ENCODE data around the gene KCNJ9. TPM values are rescaled to one million over a fixed set of nuclear protein-coding genes. Genes with fewer than 3 reads are reported as not detected.

Gene KCNJ9
- total RNA-seq, 1 donor from 2014 or later, result under 0.01 TPM

DNA sequence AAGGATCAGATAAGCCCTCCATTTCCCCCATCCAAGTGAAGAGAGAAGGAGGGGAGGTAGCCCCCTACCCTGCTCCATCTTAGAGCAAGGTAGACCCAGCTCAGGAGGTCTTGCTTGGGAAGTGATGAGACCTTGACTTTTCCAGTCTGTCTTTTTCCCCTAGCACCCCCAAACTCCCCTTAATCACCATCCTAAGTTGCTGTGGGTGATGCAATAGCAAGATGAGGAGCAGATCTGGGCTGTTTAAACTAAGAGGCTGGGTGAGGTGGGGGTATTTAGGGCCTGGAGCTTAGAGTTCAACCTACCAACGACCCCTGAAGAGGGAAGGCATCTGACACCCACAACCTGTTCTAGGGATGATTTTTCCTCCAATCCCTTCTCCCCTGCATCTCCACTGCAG is 36.0 kb downstream of the KCNJ9 start:
- Histone ChIP-seq H3K4me3 (ENCODE audit: low read depth, low read length) (no peak overlapping the region), H3K27me3 (ENCODE audit: control insufficient read depth, insufficient read depth, low read length) (peaks cover 2% of the 10 kb centered on the region), H3K36me3 (ENCODE audit: control insufficient read depth, insufficient read depth, low read length) (no peaks in the 10 kb centered on the region)
- DNase-seq (ENCODE audit: low read depth) (no peak), FAIRE-seq (no peak)
- TF ChIP-seq, protein P1, sequence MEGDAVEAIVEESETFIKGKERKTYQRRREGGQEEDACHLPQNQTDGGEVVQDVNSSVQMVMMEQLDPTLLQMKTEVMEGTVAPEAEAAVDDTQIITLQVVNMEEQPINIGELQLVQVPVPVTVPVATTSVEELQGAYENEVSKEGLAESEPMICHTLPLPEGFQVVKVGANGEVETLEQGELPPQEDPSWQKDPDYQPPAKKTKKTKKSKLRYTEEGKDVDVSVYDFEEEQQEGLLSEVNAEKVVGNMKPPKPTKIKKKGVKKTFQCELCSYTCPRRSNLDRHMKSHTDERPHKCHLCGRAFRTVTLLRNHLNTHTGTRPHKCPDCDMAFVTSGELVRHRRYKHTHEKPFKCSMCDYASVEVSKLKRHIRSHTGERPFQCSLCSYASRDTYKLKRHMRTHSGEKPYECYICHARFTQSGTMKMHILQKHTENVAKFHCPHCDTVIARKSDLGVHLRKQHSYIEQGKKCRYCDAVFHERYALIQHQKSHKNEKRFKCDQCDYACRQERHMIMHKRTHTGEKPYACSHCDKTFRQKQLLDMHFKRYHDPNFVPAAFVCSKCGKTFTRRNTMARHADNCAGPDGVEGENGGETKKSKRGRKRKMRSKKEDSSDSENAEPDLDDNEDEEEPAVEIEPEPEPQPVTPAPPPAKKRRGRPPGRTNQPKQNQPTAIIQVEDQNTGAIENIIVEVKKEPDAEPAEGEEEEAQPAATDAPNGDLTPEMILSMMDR (IDR thresholded peaks at IDR 0.05; ENCODE audit: insufficient read depth, low read length, severe bottlenecking), result no peak

DNA sequence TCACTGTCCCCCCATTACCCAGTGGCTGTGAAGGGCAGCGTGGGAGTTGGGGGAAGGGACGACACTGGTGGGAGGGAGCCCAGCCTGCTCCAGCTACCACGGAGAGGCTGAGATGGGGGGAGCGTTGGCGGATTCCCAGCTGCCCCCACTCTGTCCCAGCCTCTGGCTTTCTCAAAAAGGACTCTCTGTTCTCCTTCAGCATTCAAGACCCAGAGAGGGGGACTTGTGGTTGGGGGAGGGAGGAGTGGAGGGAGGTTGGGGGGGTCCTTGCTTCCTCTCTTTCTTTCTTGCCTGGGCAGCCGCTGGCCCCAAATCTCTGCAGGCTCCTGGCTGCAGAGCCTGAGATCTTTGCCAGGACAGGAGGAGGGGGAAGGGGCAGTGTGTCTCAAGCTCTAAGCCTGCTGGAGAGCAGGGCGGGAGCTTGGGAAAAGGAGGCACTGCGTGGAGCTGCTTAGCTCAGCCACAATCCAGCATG is 36.4 kb downstream of the KCNJ9 start:
- no peak overlapping the region for H3K4me3 ChIP-seq (ENCODE audit: low read depth, low read length)
- peaks cover 2% of the 10 kb centered on the region for H3K27me3 ChIP-seq (ENCODE audit: control insufficient read depth, insufficient read depth, low read length)
- FAIRE-seq (no peak), DNase-seq (ENCODE audit: low read depth) (no peak)
- TF ChIP-seq, protein P1 (IDR thresholded peaks at IDR 0.05; ENCODE audit: insufficient read depth, low read length, severe bottlenecking), result no peak
- no peaks in the 10 kb centered on the region for H3K36me3 ChIP-seq (ENCODE audit: control insufficient read depth, insufficient read depth, low read length)

DNA sequence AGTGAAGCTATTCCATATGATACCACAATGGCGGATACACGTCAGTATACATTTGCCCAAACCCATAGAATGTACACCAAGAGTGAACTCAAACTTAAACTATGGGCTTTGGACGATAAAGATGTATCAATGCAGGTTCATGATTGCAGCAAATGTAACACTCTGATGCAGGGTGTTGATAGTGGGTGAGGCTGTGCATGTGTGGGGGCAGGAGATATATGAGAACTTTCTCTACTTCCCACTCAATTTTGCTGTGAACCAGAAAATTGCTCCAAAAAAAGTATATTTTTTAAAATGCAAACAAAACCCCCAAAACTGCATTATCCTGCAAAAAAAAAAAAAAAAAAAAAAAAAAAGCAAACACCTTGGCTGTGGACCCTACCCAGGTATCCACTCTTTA is 37.6 kb downstream of the KCNJ9 start:
- no peak overlapping the region for H3K4me3 ChIP-seq (ENCODE audit: low read depth, low read length)
- DNase-seq (ENCODE audit: low read depth) (no peak), FAIRE-seq (no peak)
- H3K36me3 ChIP-seq (ENCODE audit: control insufficient read depth, insufficient read depth, low read length), result no peaks in the 10 kb centered on the region
- H3K27me3 ChIP-seq (ENCODE audit: control insufficient read depth, insufficient read depth, low read length), result peaks cover 2% of the 10 kb centered on the region
- TF ChIP-seq, protein P1 (IDR thresholded peaks at IDR 0.05; ENCODE audit: insufficient read depth, low read length, severe bottlenecking), result no peak

DNA sequence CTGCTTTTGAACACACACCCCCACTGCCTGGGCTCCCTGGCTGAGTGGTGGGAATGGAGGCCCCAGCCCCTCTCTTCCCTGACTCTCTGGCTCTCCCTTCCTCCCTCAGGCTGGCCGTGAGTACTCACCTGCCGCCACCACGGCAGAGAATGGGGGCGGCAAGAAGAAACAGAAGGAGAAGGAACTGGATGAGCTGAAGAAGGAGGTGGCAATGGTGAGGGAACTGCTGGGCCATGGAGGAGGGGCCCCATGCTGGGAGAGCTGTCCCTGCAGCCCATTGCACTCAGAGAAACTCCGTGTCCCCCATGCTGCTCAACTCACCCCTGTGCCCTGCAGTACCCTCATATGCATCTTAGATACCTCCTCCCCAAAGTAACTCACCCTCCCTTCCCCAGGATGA is 39.5 kb downstream of the KCNJ9 start:
- TF ChIP-seq, protein P1 (IDR thresholded peaks at IDR 0.05; ENCODE audit: insufficient read depth, low read length, severe bottlenecking), result no peak
- Histone ChIP-seq H3K4me3 (ENCODE audit: low read depth, low read length) (no peak overlapping the region), H3K36me3 (ENCODE audit: control insufficient read depth, insufficient read depth, low read length) (no peaks in the 10 kb centered on the region), H3K27me3 (ENCODE audit: control insufficient read depth, insufficient read depth, low read length) (no peaks in the 10 kb centered on the region)
- FAIRE-seq (no peak), DNase-seq (ENCODE audit: low read depth) (no peak)

DNA sequence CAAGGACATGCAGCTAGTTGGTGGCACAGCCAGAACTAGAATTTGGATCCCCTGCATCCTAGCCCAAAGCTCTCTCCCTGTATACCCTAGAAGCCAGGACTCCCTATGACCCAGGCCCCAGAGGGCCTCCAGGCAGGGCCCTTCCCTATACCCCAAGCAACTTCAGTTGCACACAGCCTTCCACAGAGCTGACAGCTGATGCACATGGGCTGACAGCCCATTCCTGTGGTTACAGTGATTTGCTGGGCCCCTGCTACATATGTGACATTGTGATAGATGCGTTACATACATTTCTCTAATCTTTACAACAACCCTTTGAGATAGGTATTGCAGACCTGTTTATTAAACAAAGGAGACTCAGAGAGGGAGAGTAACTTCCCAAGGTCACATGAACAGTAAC is 40.0 kb downstream of the KCNJ9 start:
- TF ChIP-seq, protein P1 (IDR thresholded peaks at IDR 0.05; ENCODE audit: insufficient read depth, low read length, severe bottlenecking), result no peak
- FAIRE-seq, result no peak
- H3K4me3 ChIP-seq (ENCODE audit: low read depth, low read length), result no peak overlapping the region
- H3K36me3 ChIP-seq (ENCODE audit: control insufficient read depth, insufficient read depth, low read length), result no peaks in the 10 kb centered on the region
- H3K27me3 ChIP-seq (ENCODE audit: control insufficient read depth, insufficient read depth, low read length), result no peaks in the 10 kb centered on the region
- DNase-seq (ENCODE audit: low read depth), result no peak

DNA sequence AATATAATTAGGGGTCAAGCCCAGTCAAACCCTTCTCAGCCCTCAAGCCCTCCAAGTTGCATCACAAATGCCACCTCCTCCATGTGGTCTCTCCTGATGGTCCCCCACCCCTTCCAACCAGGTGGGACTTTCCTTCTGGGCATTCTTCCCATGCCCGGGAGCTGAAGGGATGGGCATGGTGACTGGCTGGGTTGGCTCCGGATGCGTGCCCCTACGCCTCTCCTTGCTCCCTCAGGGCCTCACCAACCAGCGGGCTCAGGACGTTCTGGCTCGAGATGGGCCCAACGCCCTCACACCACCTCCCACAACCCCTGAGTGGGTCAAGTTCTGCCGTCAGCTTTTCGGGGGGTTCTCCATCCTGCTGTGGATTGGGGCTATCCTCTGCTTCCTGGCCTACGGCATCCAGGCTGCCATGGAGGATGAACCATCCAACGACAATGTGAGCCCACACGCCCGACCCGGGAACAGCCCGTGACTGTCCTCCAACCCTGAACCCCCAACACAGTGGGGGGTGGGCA is 41.7 kb downstream of the KCNJ9 start:
- H3K27me3 ChIP-seq (ENCODE audit: control insufficient read depth, insufficient read depth, low read length), result no peaks in the 10 kb centered on the region
- no peak overlapping the region for H3K4me3 ChIP-seq (ENCODE audit: low read depth, low read length)
- no peak for FAIRE-seq
- TF ChIP-seq, protein P1 (IDR thresholded peaks at IDR 0.05; ENCODE audit: insufficient read depth, low read length, severe bottlenecking), result no peak
- no peaks in the 10 kb centered on the region for H3K36me3 ChIP-seq (ENCODE audit: control insufficient read depth, insufficient read depth, low read length)
- no peak for DNase-seq (ENCODE audit: low read depth)

Measured in bronchial epithelial cell (primary cell).